IMR-90 (cell line): ENCODE measurements around the gene NOL4L. TPM values are rescaled to one million over a fixed set of nuclear protein-coding genes. Genes with fewer than 3 reads are reported as not detected.

Experiments
- MAFK ChIP-seq: IDR thresholded peaks from 2 replicates; pipeline ENCODE4 v1.6.1; 2012; ENCODE audit warnings: low read depth, low read length, improper control_type of control experiment
- SMC3 ChIP-seq: fragments of 150-350 bp; IDR thresholded peaks from 2 replicates; pipeline ENCODE4 v1.6.1; 2016; ENCODE audit warnings: low read depth, mild to moderate bottlenecking, antibody characterized with exemption, low read length, moderate library complexity
- polyA plus RNA-seq, 3 experiments: library from polyadenylated mRNA; depleted of rRNA; stranded (reverse); fragments of >200 nt; gene quantifications; 2 replicates each; pipeline ENCODE4 v1.2.3, GENCODE V29; 2012; ENCODE audit warnings: low replicate concordance in 1 of 3
- total RNA-seq: library from RNA; depleted of rRNA; stranded (reverse); fragments of >200 nt; gene quantifications from 2 replicates; pipeline ENCODE4 v1.2.3, GENCODE V29; 2012
- TF ChIP-seq, protein P1 (sequence below): conservative IDR thresholded peaks from 2 replicates; pipeline ENCODE4 v1.5.1; 2012; ENCODE audit warnings: mild to moderate bottlenecking, low read depth, low read length, improper control_type of control experiment

The NOL4L gene
- total and polyA plus RNA-seq, 2 of the 4 experiments (the other 2 are of a cell fraction): 4.7 to 13.3 TPM

DNA sequence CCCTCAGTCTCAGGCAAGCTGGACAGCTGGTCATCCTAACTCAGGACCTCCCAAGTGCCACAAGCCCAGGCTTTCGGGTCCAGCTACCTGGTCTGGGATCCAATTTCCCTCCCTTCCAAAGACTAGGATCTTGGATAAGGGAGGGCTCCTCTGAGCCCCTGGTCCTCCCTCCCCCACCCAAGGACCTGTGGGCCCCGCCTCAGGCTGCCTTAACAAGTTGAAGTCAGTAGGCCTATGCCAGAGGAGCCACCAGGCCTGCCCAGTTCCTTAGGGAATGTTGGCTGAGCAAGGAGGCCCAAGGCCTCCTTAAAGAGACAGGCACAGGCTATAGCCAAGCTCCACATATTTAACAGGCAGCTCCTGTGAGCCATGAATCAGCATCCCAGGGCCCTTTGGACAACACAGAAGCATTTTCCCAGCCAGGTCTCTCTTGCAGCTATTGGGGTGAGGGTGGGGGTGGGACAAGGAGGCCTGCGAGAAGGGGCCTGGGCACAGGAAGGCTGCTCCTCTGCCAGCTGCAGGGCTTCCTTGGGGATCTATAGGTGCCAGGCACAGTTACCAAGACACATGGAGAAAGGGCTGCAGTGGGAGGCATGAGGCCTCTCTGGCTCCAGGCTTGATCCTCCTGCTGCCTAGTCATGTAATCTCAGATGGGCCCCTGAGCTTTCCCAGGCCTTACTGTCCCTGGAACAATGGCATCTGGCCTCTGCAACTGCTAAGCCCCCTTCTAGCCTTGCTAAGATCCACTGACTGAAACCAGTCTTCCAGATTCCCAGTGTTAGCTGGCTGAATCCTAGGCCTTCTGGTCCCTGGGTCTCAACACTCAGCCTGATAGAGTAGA, 27.4 kb upstream of the NOL4L start (continued):
- TF ChIP-seq, protein P1, sequence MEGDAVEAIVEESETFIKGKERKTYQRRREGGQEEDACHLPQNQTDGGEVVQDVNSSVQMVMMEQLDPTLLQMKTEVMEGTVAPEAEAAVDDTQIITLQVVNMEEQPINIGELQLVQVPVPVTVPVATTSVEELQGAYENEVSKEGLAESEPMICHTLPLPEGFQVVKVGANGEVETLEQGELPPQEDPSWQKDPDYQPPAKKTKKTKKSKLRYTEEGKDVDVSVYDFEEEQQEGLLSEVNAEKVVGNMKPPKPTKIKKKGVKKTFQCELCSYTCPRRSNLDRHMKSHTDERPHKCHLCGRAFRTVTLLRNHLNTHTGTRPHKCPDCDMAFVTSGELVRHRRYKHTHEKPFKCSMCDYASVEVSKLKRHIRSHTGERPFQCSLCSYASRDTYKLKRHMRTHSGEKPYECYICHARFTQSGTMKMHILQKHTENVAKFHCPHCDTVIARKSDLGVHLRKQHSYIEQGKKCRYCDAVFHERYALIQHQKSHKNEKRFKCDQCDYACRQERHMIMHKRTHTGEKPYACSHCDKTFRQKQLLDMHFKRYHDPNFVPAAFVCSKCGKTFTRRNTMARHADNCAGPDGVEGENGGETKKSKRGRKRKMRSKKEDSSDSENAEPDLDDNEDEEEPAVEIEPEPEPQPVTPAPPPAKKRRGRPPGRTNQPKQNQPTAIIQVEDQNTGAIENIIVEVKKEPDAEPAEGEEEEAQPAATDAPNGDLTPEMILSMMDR: no peak
- no peak for TF ChIP-seq SMC3
- no peak for TF ChIP-seq MAFK
